Sigmoid colon (tissue), 7 donors: Measurements from ENCODE around the gene OSGEPL1. TPM values are rescaled to one million over a fixed set of nuclear protein-coding genes. Genes with fewer than 3 reads are reported as not detected.

Experiments used
- DNase-seq: peaks from one replicate; pipeline ENCODE4 v3.0.0-alpha.2; 2019
- H3K27ac ChIP-seq, 4 donors: fragments of 200-600 bp; sonication (generic); one replicate each; pipeline ENCODE4 v1.5.1; 2016 to 2019; ENCODE audit warnings: mild to moderate bottlenecking in 1 of 4
- H3K27me3 ChIP-seq, 3 donors: fragments of 200-600 bp; sonication (generic); one replicate each; pipeline ENCODE4 v1.5.1; 2019; ENCODE audit warnings: mild to moderate bottlenecking in 1 of 3
- H3K36me3 ChIP-seq, 4 donors: fragments of 200-600 bp; sonication (generic); one replicate each; pipeline ENCODE4 v1.5.1; 2016 to 2019
- H3K4me1 ChIP-seq, 4 donors: fragments of 200-600 bp; sonication (generic); one replicate each; pipeline ENCODE4 v1.5.1; 2017 to 2019
- H3K4me3 ChIP-seq, 4 donors: fragments of 200-600 bp; sonication (generic); one replicate each; pipeline ENCODE4 v1.5.1; 2017 to 2019; ENCODE audit warnings: mild to moderate bottlenecking in 2 of 4, moderate library complexity in 1 of 4
- H3K9me3 ChIP-seq, 4 donors: fragments of 200-600 bp in 3 of 4; sonication (generic) in 3 of 4; one replicate each; pipeline versions ENCODE4 v1.5.1 to v1.6.1; 2013 to 2019
- CTCF ChIP-seq, 4 experiments: fragments of 450-650 bp in 3 of 4; fragments of 200-600 bp in 1 of 4; IDR thresholded peaks; one replicate each; pipeline ENCODE4 v1.5.1; 2016 to 2019; ENCODE audit warnings: antibody characterized with exemption in 4 of 4, mild to moderate bottlenecking in 3 of 4, moderate library complexity in 2 of 4
- EP300 ChIP-seq, 4 donors: sonication (generic); formaldehyde crosslinking; IDR thresholded peaks; one replicate each; pipeline ENCODE4 v1.6.1; 2017; ENCODE audit warnings: antibody characterized with exemption in 4 of 4
- POLR2A ChIP-seq, 2 donors: fragments of 450-650 bp; IDR thresholded peaks; one replicate each; pipeline ENCODE4 v1.6.1; 2016; ENCODE audit warnings: antibody characterized with exemption in 2 of 2, mild to moderate bottlenecking in 2 of 2, moderate library complexity in 2 of 2
- POLR2AphosphoS5 ChIP-seq, 4 donors: sonication (generic); formaldehyde crosslinking; IDR thresholded peaks; one replicate each; pipeline ENCODE4 v1.6.1; 2017; ENCODE audit warnings: antibody characterized with exemption in 4 of 4
- WGBS, 2 donors: extraction: QIAGEN DNeasy Blood & Tissue Kit; methylation state at CpG; one replicate each; pipeline ENCODE4 v1.1.7; 2013; 5-methylcytosine and 5-hydroxymethylcytosine counted together
- intact Hi-C: fragments of 100-400 bp; cut with DNase I; formaldehyde crosslinking; loops from one replicate; pipeline ENCODE4 v1.15.1; 2023
- polyA plus RNA-seq, 3 donors: library from polyadenylated mRNA; stranded (reverse); fragments of 200-250 nt; gene quantifications; one replicate each; pipeline ENCODE4 v1.2.3, GENCODE V29; 2013
- total RNA-seq, 4 donors: library from RNA; depleted of rRNA; stranded (reverse); fragments of >200 nt; gene quantifications; one replicate each; pipeline ENCODE4 v1.1.0, GENCODE V29; 2016
- donor health status: healthy with polysubstance abuse.
- donor health status: Bipolar disorder and iron deficiency.
- donor health status: healthy.

The OSGEPL1 gene
- total and polyA plus RNA-seq, 7 donors: 1.2 to 10.0 (median 5.2) TPM

GRCh38 chr2:189791338-189792042 lies 28.9 kb upstream of the OSGEPL1 start:
- TF ChIP-seq POLR2A (IDR thresholded peaks at IDR 0.05): no peak
- TF ChIP-seq EP300 (IDR thresholded peaks at IDR 0.05): no peak
- TF ChIP-seq POLR2AphosphoS5 (IDR thresholded peaks at IDR 0.05): no peak
- no peak for TF ChIP-seq CTCF (IDR thresholded peaks at IDR 0.05)
- DNase-seq: no peak
- H3K36me3 ChIP-seq: peaks cover 0 to 50% (median 7%) of the 10 kb centered on the region in 4 donors
- H3K27ac ChIP-seq: no peak overlapping the region
- no peaks in the 10 kb centered on the region for H3K4me1 ChIP-seq
- WGBS, 2 donors: 88 to 91% methylated on average over 12 of the region's 12 CpGs
- H3K9me3 ChIP-seq: no peaks in the 10 kb centered on the region
- H3K27me3 ChIP-seq: no peaks in the 10 kb centered on the region
- intact Hi-C loops: no loop called here
- no peak overlapping the region for H3K4me3 ChIP-seq

- Histone ChIP-seq H3K4me1 (peaks cover 0 to 35% (median 32%) of the 10 kb centered on the region in 4 donors), H3K27me3 (no peaks in the 10 kb centered on the region), H3K9me3 (no peaks in the 10 kb centered on the region), H3K27ac (peak within 1 kb of the TSS; percentile 88 to 98 (median 94)), H3K4me3 (peak within 1 kb of the TSS; percentile 64 to 85 (median 75)), H3K36me3 (peaks cover 0 to 27% (median under 1%) of the 10 kb centered on the region in 4 donors)
- WGBS, 2 donors: 0% methylated on average over 96 of the region's 96 CpGs
- peak; percentile 97 for DNase-seq
- intact Hi-C loops: loop anchor here (2.0 to 10.0 kb wide), 3 partner anchors 21 to 871 kb away; partner anchors contain the start of genes ASNSD1 and OSGEPL1
- no peak for TF ChIP-seq CTCF (IDR thresholded peaks at IDR 0.05)
- peak; percentile 74 to 75 for TF ChIP-seq POLR2A (IDR thresholded peaks at IDR 0.05)
- TF ChIP-seq POLR2AphosphoS5 (IDR thresholded peaks at IDR 0.05): peak; percentile 83 to 96 (median 93)
These were observed 21.6 kb upstream of the OSGEPL1 start, which contains the start of the genes ORMDL1 and PMS1 for GRCh38 chr2:189783927-189784867. ORMDL1 (minus strand) TSS chr2:189784339; CDS start chr2:189782595, 1,744 bp downstream. PMS1 (plus strand) TSS chr2:189784450; CDS start chr2:189791810, 7,360 bp downstream.

GRCh38 chr2:189783451-189783926 lies 20.9 kb upstream of the OSGEPL1 start:
- H3K4me3 ChIP-seq: peak overlapping the region; percentile 64 to 85 (median 75)

More at GRCh38 chr2:189783451-189783926, 20.9 kb upstream of the OSGEPL1 start:
- Histone ChIP-seq H3K36me3 (peaks cover 0 to 34% (median 6%) of the 10 kb centered on the region in 4 donors), H3K27me3 (no peaks in the 10 kb centered on the region), H3K4me1 (peaks cover 0 to 35% (median 32%) of the 10 kb centered on the region in 4 donors), H3K27ac (peak overlapping the region; percentile 88 to 98 (median 94)), H3K9me3 (no peaks in the 10 kb centered on the region)
- no peak for DNase-seq
- WGBS, 2 donors: 0 to 1% methylated on average over 17 of the region's 17 CpGs
- intact Hi-C loops: loop anchor here (5.0 to 10.0 kb wide), 2 partner anchors 121 to 871 kb away; partner anchors contain the start of gene ASNSD1
- TF ChIP-seq CTCF (IDR thresholded peaks at IDR 0.05) (no peak), EP300 (IDR thresholded peaks at IDR 0.05) (no peak), POLR2AphosphoS5 (IDR thresholded peaks at IDR 0.05) (no peak), POLR2A (IDR thresholded peaks at IDR 0.05) (no peak)
